NCI-H1092 (cell line): ENCODE measurements around the gene GAS5.
"Not testable (repeated sequence)": the region's sequence is repeated elsewhere in the genome, so short reads cannot be mapped to it uniquely, and the experiment has no call there.

ENCODE experiments used
- DNase-seq: peaks from one replicate; lab custom pipeline; 2025; lab: John Stamatoyannopoulos, UW

Gene GAS5

DNA sequence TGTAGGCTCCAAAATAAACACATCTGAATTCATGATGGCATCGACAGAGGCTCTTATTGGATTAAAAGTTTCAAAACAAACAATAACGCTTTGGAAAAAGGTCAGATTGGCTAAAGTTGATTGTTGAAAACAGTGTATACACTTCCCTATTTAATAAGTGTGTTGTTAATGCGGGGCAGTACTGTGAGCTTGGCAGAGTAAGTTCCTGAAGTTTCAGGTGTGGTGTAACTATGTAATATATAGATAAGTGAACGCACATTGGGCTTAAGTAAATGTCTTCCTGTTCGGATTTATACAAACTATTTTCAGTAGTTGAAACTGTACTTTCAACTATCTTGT is 1.2 kb upstream of the GAS5 start:
- DNase-seq: no peak

DNA sequence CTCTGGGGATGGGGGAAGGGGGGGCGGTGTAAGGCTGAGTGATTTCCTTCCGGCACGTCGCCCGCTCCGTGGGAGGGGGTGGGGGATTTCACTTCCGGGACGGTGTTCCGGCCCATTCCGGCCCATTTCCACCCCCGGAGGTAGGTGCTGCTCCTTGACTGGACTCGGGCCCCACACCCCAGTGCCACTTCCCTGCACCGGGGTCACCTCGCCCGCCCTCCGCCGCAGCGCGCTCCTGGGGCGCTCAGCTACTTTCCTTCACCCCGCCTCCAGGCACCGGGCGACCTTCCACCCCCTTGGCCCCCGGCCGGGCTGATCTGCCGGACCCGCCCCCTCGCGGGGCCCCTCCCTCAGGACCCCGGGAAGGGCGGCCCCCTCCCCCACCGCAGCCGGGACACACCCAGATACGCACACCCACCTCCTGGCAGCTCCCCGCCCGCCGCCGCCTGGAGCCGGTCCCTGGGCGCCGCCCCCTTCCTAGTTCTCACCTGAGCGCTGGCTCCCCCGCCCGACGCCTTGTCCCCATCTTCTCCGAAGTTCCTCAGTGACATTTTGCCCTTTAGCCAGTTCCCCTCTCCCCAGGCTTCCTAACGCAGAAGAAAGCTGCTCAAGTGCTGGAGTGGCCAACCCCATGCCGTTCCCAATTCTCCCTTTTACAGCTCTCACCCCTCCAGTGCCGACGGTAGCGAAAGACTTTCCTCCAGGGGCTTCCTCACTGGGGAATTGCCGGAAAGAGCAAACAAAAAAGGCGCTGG is 654 bp upstream of the GAS5 start, which contains the start of gene ZBTB37:
Gene ZBTB37, plus strand, starts transcription at position 115 of the 755 bp plus-strand sequence. CDS start 1,846 bp downstream, outside the sequence.
- DNase-seq: peak; percentile 72

DNA sequence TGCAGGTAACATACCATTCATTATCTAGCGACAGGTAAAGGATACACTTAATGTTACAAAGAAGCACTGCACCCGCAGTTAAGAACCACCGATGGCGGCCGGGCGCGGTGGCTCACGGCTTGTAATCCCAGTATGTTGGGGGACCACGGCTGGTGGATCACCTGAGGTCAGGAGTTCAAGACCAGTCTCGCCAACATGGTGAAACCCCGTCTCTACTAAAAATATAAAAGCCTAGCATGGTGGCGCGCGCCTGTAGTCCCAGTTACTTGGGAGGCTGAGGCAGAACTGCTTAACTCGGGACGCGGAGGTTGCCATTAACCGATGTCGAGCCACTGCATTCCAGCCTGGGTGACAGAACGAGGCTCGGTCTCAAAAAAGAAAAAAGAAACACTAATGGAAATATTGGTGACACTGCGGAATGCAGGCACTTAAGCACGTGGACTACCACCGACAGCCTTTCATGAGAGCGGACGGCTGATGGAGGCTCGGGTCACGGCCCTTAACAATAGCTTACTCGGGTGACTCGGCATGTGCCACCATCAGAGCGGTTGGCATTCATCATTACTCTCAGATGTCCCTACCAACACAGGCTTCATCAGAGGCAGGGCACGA is 542 bp downstream of the GAS5 start:
- no peak for DNase-seq

DNA sequence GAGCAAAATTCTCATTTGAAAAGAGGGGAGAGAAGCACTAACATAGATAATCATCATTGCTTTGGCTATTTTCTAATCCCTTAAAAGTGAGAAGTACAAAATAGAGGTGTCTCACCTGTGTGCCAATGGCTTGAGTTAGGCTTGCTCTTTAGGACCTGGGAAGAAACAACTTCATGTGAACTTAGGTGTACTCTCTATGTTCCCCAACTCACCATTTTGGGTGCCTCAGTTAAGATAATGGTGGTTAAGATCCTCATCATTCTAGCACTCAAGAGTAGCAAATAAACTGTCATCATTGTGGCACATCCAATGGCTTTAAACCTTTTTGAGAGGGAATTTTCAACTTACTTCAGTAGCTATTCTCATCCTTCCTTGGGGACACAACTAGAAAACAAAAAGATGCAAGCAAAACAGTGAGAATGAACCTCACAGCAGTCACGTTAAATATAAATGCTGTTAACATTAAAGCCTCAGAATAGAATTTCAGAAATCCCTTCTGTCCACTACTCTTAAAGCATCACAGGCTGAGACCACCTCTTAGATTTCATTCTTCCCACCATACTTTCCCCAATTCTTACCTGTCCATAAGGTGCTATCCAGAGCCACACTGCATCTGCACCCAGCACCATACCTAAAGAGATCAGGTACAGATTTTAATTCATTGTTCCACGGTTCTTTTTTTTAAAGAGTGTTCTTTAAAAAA is 1.2 kb downstream of the GAS5 start:
- no peak for DNase-seq

DNA sequence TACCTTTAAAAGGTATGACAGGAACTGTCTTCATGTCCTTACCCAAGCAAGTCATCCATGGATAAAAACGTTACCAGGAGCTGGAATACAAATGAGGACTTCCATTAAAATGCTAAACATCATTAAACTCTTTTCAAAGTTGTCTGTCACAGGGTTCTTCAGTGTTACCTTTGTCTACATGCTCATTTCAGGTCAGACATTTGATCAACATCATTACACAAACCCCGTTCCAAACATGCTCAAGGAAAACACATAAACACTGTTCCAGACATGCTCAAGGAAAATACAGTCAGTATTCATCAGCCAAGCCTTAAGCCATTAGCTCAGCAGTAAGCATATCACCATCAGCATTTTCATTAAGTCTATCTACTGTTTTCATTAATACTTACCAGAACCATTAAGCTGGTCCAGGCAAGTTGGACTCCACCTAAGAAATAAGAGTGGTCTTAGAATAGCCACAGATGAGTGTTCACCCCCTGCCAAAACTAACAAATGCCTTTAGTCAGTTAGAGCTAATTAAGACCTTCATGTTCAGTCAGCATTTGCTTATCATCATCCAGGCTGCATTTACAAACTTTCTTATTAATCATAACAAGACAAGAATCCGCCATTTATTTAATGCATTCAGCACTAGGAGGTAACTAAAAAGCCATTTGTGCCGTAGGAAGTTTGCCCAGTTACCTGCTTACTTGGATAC is 2.2 kb downstream of the GAS5 start:
- no peak for DNase-seq

DNA sequence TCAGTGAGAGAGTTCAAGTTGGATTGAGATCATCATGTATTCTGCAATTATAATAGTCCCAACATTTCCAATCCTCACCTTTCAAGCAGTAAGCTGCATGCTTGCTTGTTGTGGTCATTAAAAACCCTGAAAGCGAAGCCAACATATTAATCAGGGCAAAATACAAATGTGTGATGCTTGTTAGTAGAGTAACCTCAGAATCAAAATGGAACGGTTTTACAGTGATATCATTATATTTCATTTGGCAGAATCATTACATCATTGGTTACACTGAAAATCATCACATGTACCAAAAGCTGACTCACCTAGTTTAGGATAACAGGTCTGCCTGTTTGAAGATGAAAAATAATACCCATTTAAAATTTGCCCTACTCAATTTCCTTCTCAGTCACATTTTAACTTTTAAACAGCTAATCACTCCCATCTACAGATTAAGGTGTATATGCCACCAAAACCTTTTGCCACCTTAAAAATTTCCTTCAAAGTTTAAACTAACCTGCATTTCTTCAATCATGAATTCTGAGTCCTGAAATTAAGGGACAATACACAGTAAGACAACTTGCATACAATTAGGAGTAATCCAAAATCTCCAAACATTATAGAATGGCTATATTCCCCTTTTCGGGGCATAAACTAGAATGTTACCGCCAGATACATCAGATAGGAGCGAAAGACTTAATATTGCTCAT is 3.5 kb downstream of the GAS5 start:
- no peak for DNase-seq

DNA sequence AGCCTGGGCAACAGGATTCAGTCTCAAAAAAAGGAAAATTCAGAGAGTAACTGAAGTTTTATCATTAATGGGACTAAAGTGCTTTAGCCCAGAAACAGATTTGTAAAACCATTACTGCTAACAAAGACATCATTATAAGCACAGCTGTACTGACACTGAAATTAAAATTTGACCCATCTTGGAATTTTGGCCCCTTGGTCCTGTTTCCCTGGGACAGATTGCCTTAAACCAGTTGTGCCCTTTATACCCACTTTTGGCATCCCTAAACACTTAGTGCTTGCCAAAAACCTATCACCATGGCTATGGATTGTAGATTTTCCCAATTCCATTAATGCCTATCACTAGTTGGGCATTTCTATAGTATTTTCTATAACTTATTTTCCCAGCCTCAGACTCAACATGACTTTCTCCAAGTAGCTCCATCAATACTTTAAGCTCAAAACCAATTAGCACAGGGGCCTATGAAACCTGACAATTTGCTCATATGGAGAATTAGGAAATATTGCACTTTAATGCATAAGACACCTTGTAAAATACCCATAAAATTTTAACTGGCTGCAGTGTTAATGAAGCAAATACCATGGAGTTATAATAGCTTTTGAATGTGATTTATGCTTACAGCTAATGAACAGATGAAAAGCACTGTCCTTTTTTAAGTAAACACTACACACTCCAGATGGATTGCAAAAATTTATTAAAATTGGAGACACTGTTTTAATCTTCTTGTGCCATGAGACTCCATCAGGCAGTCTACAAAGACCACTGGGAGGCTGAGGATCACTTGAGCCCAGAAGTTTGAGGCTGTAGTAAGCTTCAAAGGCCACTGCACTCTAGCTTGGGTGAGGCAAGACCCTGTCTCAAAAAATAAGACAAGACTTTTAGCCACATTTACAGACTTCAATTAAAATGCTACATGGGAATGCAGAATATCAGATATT is 4.3 kb downstream of the GAS5 start:
- DNase-seq: no peak

DNA sequence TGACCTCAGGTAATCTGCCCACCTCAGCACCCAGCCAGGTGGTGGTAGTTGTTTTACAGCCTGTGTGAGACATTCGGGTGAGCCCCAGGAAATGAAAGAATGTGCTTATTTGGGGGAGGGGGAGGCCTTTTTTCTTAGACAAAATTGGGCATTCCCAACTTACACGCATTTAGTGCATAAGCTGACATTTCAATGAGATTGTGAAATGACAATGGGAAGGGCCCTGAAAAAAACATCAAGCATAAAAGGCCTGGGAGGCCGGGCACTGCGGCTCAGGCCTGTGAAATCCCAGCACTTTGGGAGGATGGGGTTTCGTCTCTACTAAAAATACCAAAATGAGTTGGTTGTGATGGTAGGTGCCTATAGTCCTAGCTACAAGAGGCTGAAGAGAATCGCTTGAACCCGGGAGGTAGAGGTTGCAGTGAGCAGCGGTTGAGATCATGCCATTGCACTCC is 5.0 kb downstream of the GAS5 start:
- DNase-seq: no peak

DNA sequence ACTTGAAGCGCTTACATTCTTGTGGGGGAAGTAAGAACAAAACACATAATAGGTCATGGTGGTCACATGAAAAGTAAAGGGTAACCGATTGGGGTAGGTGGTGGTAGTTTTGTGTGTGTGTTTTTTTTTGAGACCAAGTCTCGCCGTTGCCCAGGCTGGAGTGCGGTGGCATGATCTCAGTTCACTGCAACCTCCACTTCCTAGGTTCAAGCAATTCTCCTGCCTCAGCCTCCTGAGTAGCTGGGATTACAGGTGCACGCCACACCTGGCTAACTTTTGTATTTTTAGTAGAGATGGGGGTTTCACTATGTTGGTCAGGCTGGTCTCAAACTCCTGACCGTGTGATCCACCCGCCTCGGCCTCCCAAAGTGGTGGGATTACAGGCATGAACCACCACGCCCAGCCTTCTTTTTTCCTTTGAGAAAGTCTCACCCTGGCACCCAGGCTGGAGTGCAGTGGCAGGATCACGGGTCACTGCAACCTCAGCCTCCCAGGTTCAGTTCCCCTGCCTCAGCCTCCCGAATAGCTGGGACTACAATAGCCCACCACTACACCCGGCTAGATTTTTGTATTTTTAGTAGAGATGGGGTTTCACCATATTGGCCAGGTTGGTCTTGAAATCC is 5.5 kb downstream of the GAS5 start:
- not testable (repeated sequence) for DNase-seq

DNA sequence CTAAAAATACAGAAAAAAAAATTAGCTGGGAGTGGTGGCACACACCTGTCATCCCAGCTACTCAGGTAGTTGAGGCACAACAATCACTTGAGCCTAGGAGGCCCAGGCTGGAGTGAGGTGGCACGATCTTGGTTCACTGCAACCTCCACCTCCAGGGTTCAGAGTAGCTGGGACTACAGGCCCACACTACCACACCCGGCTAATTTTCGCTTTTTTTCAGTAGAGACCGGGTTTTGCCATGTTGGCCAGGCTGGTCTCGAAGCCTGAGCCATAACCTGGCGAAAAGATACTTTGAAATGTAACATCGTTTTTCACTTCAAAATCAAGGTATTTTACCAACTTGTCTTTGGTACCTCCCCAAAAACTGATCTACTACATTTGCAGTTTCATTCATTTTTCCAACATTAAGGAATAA is 6.1 kb downstream of the GAS5 start:
- DNase-seq: no peak

DNA sequence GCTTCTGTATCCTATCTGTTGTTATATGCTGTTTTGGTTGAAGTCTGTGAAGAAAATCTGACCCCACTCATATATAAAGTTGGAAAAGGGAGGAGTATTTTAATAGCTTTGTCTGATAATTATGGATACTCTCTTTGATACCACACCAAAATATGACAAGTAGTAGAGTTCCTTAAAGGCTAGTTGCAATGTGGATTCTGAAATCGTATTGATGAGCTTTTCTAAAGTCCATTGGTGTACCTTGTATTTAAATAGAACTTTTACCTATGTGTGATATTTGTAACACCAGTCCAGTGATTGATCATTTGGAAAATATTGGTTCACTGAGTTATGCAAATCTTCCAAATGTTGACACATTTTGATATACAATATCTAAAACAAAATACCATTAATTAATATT is 7.7 kb downstream of the GAS5 start:
- DNase-seq: no peak

DNA sequence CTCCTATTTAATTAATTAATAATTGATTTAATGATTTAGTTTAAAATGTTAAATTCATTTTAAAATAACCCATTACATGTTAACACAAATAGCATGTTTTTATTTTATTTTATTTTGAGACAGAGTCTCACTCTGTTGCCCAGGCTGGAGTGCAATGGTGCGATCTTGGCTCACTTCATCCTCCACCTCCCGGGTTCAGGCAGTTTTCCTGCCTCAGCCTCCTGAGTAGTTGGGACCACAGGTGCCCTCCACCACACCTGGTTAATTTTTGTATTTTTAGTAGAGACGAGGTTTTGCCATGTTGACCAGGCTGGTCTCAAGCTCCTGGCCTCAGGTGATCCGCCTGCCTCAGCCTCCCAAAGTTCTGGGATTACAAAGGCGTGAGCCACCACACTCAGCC is 8.2 kb downstream of the GAS5 start:
- not testable (repeated sequence) for DNase-seq

DNA sequence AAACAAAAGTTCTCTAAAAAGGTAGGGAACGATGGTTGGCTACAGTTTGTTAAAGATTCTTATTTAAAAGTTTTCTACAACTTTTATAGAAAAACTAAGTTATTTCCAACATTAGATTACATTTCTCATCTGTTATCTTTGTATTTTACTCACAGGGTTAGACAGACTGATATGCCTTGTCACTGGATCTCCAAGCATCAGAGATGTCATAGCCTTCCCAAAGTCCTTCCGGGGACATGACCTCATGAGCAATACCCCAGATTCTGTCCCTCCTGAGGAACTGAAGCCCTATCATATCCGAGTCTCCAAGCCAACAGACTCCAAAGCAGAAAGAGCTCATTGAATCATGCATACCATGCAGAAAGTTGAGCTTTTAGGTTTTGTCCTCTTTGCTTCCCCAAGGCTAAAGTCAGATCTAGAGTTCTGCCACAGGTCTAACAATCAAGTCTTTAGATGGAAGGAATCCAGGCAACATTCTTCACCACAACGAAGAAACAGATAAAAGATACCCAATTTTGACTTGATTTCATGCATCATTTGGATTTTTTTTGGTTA is 10.3 kb downstream of the GAS5 start:
- DNase-seq: no peak

DNA sequence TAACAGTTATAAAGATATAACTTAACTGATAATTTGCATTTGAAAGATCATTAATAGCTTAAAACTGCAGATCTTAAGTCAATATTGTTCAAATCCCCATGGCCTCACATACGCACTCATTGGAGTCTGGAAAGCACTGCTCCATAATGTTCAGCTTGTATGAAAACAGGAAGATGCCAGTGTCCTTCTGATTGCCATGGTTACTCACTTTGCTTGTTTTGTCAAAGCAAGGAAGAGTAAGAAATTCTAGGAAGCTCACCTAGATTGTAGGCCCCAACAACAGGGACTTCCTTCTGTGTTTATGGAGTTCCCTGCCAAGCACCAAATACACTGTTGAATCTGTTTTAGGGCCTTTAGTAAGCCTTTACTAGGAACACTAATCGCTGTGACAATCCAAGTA is 10.9 kb downstream of the GAS5 start:
- DNase-seq: no peak

DNA sequence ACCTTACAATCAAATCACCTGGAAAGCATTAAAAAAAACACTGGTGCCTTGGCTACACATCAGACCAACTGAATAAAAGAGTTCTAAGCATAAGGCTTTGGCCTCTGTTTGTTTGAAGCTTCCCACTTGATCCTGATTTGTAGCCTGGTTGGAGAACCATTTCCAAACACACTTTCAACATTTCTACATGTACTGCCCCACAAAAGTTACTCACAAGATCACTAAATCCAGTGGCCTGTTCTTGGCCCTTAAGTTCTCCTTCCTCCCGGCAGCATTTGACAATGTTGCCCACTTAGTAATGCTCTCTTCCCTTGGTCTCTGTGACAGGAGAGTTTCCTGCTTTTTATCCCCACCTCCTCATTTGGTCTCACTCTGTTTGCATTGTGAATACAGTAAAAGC is 11.8 kb downstream of the GAS5 start:
- DNase-seq: no peak

DNA sequence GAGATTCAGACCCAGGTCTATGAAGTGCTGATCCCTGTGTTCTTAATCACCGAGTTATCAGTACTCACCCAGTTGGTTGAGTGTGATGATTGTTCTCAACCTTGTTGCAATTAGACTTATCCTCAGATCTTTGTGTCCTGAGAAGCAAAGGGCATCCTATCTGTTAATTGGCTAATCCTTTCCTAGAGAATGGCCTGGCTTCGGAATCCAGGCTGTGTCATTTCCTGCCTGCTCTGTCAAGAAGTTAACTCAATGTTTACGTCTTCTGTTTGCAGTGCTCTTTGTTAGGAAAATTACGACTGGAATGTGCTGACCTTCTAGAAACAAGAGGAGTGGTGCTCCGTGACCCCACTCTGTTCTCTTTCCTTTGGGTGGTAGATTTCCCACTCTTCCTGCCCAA is 14.7 kb downstream of the GAS5 start:
- DNase-seq: no peak

DNA sequence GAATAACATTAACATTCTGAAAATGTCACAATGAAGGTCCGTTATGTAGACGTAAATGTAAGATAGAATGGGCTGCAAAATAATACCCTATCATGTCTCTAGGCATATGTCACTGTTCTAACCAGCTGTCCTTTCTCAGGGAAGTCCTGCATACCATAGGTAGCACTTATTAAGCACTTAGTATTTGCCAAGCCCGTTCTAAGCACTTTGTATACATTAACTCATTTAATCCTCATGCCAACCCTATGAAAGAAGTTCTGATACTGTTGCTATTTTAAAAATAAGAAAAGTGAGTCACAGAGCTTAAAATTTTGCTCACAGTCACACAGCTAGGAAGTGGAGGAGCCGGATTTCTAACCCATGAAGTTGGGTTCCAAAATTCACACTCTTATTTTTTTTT is 15.7 kb downstream of the GAS5 start:
- DNase-seq: no peak

DNA sequence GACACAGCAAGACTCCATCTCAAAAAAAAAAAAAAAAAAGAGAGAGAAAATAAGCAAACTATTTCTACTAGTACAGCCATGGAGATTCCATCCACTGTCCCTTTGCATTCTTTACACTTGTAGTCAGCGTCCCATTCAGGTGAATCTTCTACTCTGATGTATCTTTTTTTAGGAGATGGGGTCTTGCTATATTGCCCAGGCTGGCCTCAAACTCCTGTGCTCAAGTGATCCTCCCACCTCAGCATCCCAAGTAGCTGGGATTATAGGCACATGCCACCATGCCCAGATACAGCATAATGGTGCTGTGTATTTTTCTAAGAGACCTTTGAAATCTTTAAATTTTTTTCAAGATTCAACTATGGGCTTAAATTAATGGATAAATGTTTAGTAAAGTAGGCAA is 35.0 kb downstream of the GAS5 start:
- no peak for DNase-seq

DNA sequence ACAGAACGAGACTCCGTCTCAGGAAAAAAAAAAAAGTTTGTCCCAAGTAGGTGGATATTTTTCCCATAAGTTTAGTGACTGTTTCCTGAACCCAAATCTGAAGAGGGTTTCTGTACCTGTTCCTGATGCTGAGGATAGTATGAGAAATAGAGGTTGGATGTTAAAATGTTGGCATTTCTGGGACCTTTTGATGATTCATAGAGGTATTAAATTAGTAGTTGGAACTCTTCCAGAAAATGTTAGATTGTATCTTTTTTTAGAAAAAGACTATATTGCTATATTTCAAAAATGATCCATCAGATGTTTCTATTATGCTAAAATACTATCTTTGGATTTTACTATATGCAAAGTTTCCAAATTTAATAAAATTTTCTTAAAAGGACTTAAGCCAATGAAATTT is 40.2 kb downstream of the GAS5 start:
- DNase-seq: no peak
